G401 (cell line): ENCODE results near the gene DGCR2. TPM values are rescaled to one million over a fixed set of nuclear protein-coding genes. Genes with fewer than 3 reads are reported as not detected.
A peak's percentile ranks its signal among the peaks of the same experiment; 100 is the strongest.

Experiments used
- DNase-seq: peaks from one replicate; pipeline ENCODE4 v3.0.0-alpha.2; 2015; ENCODE audit warnings: low spot score
- in situ Hi-C: cut with HindIII; loops from 2 replicates; pipeline ENCODE4 v1.10.0; 2016; ENCODE audit warnings: low sequenced_read_pairs, mixed read lengths
- total RNA-seq: library from RNA; depleted of rRNA; stranded (reverse); fragments of >200 nt; shearing (Covaris generic); gene quantifications from 2 replicates; pipeline ENCODE4 v1.2.3, GENCODE V29; 2014

Gene DGCR2
- total RNA-seq, 1 experiment from 2014 or later: 59.9 TPM

DNA sequence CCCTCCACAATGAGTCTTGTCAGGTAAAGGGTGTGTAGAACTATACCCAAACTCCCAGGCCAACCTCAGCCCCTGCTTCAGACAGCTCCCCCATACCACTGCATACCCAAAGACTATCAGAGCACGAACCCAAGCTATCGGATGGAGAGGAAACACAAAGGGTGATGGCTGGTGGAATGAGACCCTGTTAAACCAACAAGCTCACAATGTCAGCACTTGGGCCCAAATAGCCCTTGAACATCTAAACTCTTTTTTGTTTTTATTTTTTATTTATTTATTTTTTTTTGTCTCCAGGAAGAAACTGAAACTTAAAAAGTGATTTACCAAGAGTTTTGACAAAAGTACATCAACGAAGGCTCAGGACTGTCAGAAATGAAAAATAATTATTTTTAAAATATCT is 10.6 kb downstream of the DGCR2 start:
- no peak for DNase-seq

DNA sequence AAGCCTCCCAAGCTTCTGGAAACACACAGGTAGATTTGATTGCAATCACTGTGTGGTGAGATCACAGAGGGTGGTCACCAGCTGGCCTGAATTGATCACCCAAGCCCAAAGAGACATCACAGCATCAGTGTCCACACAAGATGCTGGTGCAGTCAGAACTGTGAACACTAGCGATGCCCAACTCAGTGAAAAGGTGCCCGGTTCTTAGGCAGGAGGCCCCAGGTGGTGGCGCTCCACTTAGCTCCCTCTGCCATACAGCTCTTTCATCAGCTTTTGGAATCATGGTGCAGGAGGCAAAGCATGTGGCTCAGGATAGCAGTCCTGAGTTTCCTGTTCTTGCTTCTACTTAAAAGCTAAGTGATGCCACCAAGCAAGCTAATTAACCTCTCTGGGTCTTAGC is 11.1 kb downstream of the DGCR2 start:
- in situ Hi-C loops: no loop called here
- peak; percentile 33 for DNase-seq

More for the DNA sequence above, 10.6 kb downstream of the DGCR2 start:
- in situ Hi-C loops: no loop called here

DNA sequence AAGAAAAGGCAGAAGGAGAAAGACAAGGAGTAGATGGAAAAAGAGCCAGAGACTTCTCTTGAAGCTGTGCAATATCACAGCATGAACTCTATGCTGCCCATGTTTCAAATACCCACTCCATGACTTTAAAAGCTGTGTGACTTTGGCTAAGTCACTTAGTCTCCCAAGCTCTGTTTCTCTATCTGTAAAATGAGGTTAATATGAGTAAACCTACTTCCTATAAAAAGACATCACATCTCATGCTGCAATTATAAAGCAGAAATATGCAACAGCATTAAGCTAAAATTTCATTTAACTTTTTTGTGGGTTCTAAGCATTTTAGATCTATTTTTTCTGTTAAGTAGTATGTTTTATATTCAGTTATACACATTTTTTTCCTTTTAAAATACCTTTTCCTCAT is 11.6 kb downstream of the DGCR2 start:
- no peak for DNase-seq
- in situ Hi-C loops: no loop called here

DNA sequence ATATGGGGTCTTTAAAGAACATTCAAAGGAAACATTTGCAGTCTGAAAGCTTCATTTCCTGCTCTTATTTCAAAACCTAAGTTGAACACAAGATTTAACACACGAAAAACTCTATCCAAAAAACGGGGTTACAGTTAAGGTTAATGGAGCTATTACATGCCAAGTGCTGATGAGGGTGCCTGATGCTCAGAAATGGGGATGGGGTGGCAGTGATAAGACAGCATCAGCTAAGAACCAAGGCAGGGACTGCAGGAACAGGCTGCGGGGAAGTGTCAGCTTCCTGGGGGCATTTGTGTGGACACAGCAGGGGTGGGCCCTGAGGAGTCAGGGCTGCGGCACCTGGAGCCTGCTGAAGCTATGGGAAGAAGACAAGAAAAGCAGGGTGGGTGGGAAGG is 12.2 kb downstream of the DGCR2 start:
- in situ Hi-C loops: no loop called here

DNA sequence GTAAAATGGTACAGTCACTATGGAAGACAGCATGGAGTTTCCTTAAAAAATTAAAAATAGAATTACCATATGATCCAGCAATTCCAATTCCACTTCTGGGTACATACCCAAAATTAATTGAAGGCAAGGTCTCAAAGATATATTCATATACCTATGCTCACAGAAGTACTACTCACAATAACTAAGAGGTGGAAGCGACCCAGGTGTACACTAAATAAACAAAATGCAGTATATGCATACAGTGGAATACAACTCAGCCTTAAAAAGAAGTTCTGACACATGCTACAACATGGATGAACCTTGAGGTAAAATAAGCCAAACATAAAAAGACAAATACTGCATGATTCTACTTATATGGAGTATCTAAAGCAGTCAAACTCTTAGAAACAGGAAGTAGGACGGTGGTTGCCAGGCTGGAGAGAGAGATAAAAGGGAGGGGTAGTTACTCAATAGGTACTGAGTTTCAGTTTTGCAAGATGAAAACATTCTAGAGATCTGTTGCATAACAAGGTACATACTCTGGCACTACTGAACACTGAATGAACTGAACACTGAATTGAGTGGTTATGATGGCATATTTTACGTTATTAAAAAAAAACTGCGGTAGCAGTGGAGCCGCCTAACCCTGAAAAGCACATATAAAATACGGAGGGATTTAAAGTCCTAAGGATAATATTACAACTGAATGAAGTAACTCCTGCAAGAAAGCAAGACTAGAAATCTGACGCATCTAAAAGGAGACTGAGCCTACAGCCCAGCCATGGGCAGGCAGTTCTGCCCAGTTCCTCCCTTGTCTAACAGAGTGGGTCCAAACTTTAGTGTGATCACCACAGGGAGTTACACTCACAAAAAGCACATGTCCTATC is 12.8 kb downstream of the DGCR2 start:
- in situ Hi-C loops: no loop called here
- DNase-seq: peak; percentile 21

More for the DNA sequence above, 12.2 kb downstream of the DGCR2 start:
- no peak for DNase-seq

DNA sequence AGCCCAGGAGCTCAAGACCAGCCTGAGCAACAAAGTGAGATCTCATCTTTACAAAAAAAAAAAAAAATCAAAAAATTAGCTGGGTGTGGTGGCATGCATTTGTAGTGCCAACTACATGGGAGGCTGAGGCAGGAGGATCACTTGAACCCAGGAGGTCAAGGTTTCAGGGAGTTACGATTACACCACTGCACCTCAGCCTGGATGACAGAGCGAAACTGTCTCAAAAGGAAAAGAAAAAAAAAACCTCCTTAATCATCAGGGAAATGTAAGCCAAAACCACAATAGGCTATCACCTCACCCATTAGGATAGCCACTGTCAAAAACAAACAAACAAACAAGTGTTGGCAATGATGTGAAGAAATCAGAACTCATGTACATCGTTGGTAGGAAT is 13.4 kb downstream of the DGCR2 start:
- in situ Hi-C loops: no loop called here
- DNase-seq: no peak

DNA sequence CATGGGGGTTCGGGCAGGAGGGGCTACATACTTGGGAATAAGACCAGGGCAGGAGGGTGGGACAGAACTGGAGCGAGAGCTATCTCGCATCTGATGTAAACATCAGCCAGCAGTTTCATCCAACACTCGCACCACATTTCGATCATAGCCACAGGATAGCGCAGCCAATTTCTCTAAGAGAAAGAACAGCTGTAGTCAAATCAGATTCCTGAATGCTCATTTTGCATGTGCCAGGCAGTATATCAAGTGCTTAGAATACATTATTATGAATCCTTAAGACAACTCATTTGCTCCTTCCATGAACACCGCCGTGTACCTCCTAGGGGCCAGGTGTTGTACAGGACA is 14.5 kb downstream of the DGCR2 start:
- in situ Hi-C loops: no loop called here
- DNase-seq: no peak

DNA sequence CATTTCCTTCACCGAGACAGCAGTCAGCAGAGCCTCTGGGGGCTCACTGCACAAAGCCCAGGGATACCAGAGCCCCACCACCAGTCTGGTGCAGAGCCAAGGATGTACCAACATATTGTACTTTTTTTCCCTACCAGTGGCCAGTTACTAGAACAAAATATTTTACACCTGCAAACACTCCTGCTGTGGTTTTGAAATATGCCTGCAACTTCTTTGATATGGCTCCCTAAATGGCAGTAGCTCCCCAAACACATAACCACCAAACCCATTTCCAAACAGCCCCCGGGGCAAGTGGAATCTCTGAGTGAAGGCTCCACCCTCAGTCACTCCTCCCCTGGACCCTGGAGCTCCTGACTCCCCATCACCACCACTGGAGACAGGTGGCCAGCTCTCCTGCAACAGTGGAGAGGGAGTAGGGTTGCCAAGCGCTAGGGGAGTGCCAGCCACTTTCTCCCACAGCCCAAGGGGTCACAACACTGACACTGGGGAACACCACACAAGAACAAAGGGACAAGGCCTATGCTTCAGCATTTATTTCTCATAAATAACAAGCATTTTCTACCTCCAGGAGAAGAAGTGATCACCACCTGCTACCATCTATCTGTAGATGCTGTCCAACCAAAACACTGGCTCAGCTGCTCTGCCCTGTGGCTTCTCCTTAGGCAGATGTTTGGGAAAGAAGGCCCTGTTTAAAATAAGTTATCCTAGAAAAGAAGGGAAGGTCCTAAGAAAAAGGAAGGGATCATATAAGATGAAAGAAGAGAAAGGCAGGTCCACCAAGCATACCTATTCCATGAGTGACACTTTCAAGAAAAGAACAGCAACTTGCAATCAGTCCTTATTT is 15.1 kb downstream of the DGCR2 start:
- in situ Hi-C loops: no loop called here
- DNase-seq: no peak

DNA sequence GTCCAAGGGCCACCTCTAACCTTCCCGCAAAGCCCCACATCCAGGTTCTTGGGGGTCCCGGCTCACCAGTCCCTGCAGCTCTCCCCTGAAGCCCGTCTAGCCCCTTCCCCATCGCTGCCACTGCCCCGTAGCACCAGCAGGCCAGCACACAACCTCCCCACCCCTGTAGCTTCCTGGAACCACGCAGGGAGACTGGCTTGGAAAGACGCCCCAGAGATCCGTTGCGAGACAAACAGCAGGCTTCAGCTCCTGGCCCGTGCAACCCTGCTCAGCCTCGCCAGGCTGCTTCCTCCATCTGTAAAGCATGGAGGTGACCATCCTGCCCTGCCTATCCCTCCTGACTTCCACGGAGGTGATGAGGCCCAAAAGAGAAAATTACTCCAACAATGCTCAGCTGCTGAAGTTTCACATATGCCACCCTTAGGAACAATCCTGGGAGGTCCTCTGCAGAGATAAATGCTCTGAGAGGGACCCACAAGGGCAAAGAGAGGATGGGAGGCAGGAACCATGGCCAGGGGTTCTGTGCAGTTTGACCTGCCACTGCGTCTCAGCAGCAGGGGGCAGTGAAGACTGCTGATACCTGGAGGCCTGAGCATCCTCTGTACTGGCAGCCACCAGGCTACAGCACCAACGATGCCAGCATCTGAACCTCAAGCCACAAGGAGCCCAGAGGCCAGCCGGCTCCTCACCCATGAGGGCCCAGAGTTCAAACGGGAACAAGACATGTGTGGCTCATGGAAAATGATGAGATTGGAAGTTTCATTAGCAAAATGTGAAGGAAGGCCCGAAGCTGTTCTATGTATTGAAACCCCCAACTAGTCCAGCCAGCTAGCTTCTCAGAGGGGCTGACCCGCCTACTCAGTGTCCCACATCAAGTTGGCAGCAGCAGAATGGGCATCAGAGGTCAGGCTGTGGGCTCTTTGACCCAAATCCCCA is 16.1 kb downstream of the DGCR2 start:
- DNase-seq: peak; percentile 66
- in situ Hi-C loops: no loop called here

DNA sequence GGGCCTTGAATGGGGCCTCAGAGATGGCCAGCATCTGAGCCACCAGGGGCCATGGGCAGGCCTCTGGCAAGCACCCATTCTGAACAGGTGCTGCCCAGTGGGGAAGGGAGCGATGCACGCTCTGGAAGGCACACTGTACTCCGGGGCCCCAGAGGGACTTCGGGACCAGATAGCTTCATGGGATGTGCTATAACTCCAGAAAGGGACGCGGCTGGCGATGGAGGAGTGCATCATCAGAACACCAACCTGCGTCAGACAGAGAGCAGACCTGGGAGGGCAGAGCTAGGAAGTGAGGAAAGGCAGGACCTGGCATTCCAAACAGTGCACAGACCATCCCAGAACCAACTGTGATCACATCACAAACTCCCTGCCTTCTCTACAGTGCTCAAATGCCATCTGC is 16.8 kb downstream of the DGCR2 start:
- DNase-seq: peak; percentile 63
- in situ Hi-C loops: no loop called here

DNA sequence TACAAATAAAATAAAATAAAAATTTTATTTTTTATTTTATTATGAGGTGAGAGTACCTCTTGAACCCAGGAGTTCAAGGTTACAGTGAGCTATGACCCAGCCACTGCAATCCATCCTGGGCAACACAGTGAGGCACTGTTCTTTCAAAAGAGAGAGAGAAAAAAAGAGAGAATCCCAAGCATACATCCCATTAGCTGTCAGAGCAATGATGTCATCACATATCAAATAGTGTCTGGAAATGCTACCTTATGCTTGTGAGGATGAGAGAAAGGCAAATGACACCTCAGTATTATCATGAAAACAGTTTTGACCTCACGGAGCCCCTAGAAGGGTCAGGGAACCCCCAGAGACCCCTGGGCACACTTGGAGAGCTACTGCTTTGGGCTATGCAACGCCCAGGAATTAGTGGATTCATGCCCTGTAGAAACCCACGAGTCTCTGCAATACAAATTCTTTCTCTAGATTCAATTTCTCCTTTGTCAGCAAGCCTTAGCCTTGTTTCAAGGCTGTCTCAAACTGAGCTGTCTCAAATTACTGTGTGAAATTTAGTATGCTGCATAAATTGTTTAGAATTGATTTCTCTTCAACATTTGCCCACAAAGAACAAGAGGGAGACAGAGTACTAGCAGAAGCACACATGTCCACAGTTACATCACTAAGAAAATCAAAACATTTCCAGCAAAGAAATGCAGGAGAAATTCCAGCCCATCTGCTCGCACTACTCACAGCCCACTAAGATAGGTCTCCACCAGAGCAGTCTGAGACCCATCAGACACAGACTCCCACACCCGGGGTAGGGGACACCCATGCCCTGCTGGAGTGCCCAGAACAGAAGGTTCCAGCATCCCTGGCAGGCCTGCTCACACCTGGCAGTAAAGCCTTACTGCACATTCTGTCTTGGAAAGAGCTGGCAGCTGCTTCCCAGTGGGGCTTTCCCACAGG is 18.1 kb downstream of the DGCR2 start:
- in situ Hi-C loops: no loop called here

DNA sequence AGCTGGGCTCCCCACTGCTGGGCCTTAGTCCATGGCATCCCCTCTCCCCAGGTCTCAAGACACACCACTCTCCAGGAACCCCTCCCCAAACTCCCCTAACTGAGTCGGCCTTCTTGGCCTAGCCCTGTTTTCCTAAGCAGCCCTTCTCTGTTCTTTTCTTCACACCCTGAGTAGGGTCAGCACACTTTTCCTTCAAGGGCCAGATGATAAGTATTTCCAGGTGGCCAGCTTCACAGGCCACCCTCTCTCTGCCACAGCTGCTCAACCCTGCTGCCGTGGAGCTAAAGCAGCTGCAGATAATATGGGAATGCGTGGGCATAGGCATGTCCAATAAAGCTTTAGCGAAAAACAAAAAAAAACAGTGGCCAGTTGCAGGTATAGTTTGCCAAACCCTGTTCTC is 24.1 kb downstream of the DGCR2 start:
- in situ Hi-C loops: no loop called here
- no peak for DNase-seq

More for the DNA sequence above, 18.1 kb downstream of the DGCR2 start:
- DNase-seq: peak; percentile 63

DNA sequence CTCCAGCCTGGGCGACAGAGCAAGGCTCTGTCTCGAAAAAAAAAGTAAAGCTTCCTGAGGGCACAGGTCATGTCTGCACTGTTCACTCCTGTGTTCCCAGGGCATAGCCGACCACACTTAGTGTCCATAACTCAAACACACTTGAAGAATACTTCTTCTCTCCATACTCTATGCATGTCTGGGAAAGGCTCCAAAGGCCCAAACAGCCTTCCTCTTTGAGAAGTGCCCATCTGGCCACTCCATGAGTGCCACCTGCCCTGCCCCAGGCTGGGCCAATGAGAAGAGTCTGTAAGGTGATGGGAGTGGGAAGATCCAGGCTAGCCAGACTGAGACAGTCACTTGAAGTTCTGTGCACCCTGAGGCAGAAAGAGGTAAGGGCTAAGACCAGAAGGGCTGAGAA is 24.7 kb downstream of the DGCR2 start:
- DNase-seq: peak; percentile 95
- in situ Hi-C loops: no loop called here

DNA sequence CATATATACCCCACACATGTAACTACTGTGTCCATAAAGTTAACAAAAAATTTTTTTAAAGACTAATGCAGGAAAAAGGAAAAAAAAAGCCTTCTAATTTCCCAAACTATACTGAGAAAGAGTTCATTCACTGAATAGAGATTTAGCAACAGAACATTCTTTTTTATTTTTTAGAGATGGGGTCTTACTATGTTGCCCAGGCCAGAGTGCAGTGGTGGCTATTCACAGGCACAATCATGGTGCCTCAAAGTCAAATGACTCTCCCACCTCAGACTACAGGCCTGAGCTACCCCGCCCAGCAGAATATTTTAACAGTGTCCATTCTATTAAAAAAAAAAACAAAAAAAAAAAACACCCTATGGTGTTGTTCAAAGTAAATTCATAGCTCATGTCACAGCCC is 25.7 kb downstream of the DGCR2 start:
- no peak for DNase-seq
- in situ Hi-C loops: no loop called here

DNA sequence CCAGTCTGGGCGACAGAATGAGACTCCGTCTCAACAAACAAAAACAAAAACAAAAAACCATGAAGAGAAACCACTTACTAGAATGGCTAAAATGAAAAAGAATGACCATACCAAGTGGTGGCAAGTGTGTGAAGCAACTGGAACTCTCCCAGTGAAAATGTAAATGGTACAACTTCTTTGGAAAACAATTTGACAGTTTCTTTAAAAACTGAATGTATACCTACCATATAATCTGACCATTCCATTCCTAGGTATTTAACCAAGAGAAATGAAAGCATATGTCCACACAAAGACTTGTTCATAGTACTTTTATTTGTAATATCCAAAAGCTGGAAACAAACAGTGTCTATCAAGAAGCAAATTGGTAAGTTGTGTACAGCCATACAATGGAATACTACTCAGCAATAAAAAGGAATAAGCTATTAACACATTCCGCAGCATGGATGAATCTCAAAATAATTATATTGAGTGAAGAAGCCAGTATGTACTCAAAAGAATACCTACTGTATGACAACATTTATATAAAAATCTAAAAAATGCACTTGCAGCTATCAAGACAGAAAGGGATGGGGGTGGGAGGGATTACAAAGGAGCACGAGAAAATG is 27.7 kb downstream of the DGCR2 start:
- in situ Hi-C loops: no loop called here
- no peak for DNase-seq

DNA sequence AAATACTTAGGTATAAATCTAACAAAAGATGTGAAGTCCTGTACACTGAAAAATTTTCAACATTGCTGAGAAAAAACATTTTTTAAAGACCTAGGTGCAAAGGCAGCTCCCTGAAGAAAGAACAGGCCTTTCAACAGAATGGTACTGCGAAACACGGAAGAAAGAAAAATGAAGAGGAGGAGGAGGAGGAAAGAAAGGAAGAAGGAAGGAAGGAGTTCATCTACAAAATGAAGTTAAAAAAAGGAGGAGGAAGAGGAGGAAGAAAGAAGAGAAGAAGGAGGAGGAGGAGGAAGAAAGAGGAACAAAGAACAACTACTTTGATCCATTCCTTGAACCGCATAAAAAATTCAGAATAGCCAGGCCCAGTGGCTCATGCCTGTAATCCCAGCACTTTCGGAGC is 29.5 kb downstream of the DGCR2 start:
- in situ Hi-C loops: no loop called here
- no peak for DNase-seq

DNA sequence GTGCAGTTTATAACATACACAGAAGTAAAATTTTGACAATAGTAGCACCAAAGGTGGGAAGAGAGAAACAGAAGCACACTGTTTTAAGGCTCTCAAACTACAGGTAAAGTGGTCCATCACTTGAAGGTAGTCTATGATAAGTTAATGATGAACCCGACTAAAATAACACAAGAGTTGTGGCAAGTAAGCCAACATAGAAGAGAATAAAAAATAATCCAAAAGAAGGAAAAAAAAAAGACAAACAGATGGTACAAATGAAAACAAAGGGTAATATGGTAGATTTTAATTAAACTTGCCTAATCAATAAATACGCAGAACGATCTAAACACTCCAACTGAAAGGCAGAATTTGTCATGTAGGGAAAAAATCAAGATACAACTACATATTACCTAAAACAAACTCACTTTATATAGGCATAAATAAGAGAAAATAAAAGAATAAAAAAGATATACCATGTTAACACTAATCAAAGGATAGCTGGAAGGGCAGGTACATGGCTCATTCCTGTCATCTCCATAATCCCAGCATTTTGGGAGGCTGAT is 31.6 kb downstream of the DGCR2 start:
- in situ Hi-C loops: no loop called here

DNA sequence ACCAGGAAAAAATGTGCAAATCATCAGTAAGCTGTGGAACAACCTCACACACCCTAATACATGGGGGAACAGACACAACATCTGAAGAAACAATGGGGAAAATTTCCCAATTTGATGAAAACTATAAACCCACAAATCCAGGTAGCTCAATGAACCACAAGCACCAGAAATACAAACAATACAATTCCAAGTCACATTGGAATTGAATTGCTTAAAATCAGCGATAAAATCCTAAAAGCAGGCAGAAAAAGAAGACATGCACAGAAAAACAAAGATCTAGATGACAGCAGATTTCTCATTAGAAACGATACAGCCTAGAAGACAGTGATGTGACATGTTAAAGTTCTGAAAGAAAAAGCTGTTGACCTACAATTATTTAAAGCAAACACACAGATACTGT is 32.0 kb downstream of the DGCR2 start:
- in situ Hi-C loops: no loop called here
- no peak for DNase-seq

More for the DNA sequence above, 31.6 kb downstream of the DGCR2 start:
- no peak for DNase-seq
